Epithelial cell of esophagus (primary cell): ENCODE measurements around the gene ISYNA1.

Experiments
- DNase-seq: peaks from one replicate; pipeline ENCODE4 v3.0.0; 2010; ENCODE audit warnings: low read depth
- H3K4me3 ChIP-seq: 2 replicates; pipeline ENCODE4 v1.5.1; 2011; ENCODE audit warnings: mild to moderate bottlenecking, low read length, control low read depth
- TF ChIP-seq, protein P1 (sequence below): IDR thresholded peaks from 2 replicates; pipeline ENCODE4 v1.5.1; 2011; ENCODE audit warnings: low read depth, mild to moderate bottlenecking, low read length, control low read depth, inconsistent platforms; ENCODE audit not compliant: insufficient read depth; ENCODE audit errors: missing control alignments

The ISYNA1 gene

GRCh38 chr19:18396471-18397241, 41.3 kb downstream of the ISYNA1 start:
- no peak for DNase-seq
- H3K4me3 ChIP-seq, result no peak overlapping the region
- TF ChIP-seq, protein P1, sequence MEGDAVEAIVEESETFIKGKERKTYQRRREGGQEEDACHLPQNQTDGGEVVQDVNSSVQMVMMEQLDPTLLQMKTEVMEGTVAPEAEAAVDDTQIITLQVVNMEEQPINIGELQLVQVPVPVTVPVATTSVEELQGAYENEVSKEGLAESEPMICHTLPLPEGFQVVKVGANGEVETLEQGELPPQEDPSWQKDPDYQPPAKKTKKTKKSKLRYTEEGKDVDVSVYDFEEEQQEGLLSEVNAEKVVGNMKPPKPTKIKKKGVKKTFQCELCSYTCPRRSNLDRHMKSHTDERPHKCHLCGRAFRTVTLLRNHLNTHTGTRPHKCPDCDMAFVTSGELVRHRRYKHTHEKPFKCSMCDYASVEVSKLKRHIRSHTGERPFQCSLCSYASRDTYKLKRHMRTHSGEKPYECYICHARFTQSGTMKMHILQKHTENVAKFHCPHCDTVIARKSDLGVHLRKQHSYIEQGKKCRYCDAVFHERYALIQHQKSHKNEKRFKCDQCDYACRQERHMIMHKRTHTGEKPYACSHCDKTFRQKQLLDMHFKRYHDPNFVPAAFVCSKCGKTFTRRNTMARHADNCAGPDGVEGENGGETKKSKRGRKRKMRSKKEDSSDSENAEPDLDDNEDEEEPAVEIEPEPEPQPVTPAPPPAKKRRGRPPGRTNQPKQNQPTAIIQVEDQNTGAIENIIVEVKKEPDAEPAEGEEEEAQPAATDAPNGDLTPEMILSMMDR, result no peak

- no peak overlapping the region for H3K4me3 ChIP-seq
- TF ChIP-seq, protein P1, result no peak
- no peak for DNase-seq
Measured at GRCh38 chr19:18393836-18394235, 44.1 kb downstream of the ISYNA1 start.

DNA sequence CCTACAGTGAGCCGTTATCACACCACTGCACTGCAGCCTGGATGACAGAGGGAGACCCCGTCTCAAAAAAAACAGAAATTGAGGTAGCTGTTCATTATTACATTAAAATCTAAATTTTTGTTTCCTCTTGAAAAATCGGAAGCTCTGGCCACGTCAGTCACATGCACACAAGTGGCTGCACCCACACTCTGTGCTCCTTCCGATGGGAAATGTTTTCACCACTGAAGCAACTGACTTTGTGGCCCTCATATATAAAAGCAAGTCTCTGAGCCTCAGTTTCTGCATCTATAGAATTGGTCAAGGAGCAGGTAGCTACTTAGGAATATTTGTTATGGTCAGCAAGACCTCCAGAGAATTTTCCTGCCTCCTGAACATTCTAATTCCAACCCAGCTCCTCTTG, 45.0 kb downstream of the ISYNA1 start:
- no peak for DNase-seq
- TF ChIP-seq, protein P1, result no peak
- no peak overlapping the region for H3K4me3 ChIP-seq

DNA sequence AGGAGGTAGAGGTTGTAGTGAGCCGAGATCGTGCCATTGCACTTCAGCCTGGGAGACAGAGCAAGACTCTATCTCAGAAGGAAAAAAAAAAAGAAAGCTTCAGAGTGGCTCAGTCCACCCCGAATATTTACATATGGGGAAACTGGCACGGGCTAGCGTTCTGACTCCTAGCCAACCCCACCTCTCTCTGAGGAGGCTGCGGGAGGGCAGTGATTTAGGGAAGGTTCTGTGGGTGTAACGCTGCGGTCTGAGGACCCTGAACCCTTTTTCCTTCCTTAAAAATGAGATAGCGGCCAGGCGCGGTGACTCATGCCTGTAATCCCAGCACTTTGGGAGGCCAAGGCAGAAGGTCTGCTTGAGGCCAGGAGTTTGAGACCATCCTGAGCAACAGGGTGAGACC, 45.5 kb downstream of the ISYNA1 start:
- no peak overlapping the region for H3K4me3 ChIP-seq
- no peak for DNase-seq

DNA sequence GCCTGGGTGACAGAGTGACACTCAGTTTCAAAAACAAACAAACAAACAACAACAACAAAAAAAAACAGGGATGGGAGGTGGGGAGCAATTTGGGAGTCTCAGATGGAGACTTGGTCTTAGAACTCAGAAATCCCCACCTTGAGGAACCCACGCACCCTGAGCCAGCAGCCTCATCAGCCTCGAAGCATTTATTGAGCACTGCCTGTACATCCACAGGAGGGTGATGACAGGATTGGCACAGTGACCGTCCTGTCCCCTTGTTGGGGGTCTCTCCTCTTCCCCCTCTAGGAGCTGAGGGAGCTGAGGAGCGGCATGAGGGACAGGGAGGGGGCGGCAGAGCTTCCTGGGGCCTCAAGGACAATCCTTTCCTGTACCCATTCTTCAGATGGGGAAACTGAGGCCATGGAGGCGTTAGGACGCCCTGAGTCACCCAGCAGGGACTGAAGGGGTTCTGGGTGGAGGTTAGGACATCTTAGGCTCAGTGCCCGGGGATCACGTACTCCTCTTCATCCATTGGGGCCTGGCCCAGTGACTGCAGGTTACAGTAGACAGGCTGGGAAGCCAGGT, 46.3 kb downstream of the ISYNA1 start:
- TF ChIP-seq, protein P1, result no peak
- no peak for DNase-seq

More for the DNA sequence above, 45.5 kb downstream of the ISYNA1 start:
- TF ChIP-seq, protein P1, result no peak

DNA sequence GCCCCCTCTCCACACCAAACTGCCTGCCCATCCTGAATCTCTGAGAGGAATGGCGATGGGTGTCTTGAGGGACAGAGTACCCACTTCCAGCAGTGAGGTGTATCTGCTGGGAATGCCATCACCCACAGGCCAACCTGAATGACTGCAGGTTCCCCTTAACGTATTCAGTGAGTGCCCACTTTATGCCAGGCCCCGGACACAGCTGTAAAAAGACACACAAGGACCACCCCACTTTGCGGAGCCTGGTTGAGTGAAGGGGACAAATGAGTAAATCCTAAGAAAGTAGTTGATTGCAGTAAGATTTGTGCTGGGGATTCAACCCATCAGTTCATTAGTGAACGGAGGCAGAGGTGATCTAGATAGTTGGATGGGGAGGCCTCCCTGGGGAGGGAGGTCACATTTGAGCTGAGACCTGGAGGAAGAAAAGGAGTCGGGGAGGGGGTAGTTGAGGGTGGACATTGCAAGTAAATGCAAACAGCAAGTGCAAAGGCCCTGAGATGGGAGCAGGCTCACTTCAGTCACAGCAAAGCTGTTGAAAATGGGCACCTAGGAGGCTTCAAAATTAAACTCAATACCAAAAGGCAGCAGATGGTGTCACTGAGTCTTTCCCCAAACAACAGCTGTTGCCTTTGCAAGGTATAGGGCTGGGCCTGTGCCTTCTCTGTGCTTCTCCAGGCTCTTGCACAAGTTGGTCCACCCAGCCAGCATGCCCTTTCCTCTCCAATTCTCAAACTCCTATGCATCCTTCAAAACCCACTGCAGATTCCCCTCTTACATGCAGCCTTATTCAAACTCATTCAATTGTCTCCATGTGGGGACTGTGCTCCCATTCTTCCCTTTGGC, 47.6 kb downstream of the ISYNA1 start:
- no peak overlapping the region for H3K4me3 ChIP-seq
- no peak for DNase-seq
- TF ChIP-seq, protein P1, result no peak

More for the DNA sequence above, 46.3 kb downstream of the ISYNA1 start:
- no peak overlapping the region for H3K4me3 ChIP-seq
